H1 (cell line): Measurements from ENCODE around the gene HABP4. TPM values are rescaled to one million over a fixed set of nuclear protein-coding genes. Genes with fewer than 3 reads are reported as not detected.

Experiments
- BRCA1 ChIP-seq: IDR thresholded peaks from 2 replicates; pipeline ENCODE4 v1.6.1; 2012; ENCODE audit warnings: low read depth, low read length, improper control_type of control experiment
- CBX5 ChIP-seq: fragments of 300-800, 300-1000 bp; sonication (generic); IDR thresholded peaks from 2 replicates; pipeline ENCODE4 v1.7.1; 2016; ENCODE audit warnings: antibody characterized with exemption, low read length, low read depth
- CHD7 ChIP-seq: fragments of 300-600 bp; sonication (generic); IDR thresholded peaks from 2 replicates; pipeline ENCODE4 v1.7.1; 2012; ENCODE audit warnings: low read length, moderate library complexity, mild to moderate bottlenecking, inconsistent platforms; ENCODE audit not compliant: insufficient replicate concordance
- MAX ChIP-seq: IDR thresholded peaks from 2 replicates; pipeline ENCODE4 v1.6.1; 2012; ENCODE audit warnings: inconsistent platforms
- RBBP5 ChIP-seq: IDR thresholded peaks from 2 replicates; pipeline ENCODE4 v1.7.1; 2012; ENCODE audit warnings: low read depth, mild to moderate bottlenecking, inconsistent platforms, low read length, moderate library complexity, borderline replicate concordance
- RFX5 ChIP-seq: IDR thresholded peaks from 2 replicates; pipeline ENCODE4 v1.6.1; 2011; ENCODE audit warnings: low read depth, low read length, improper control_type of control experiment, borderline replicate concordance
- SAP30 ChIP-seq: fragments of 300-600 bp; sonication (generic); IDR thresholded peaks from 2 replicates; pipeline ENCODE4 v1.7.1; 2012; ENCODE audit warnings: low read length, moderate library complexity, mild to moderate bottlenecking, inconsistent platforms; ENCODE audit not compliant: insufficient read depth, insufficient replicate concordance
- SIX5 ChIP-seq: IDR thresholded peaks from 2 replicates; pipeline ENCODE4 v1.6.1; 2011; ENCODE audit warnings: mild to moderate bottlenecking, low read depth, low read length
- SRF ChIP-seq: IDR thresholded peaks from 2 replicates; pipeline ENCODE4 v1.6.1; 2011; ENCODE audit warnings: mild to moderate bottlenecking, low read depth, low read length, moderate library complexity
- TAF1 ChIP-seq: IDR thresholded peaks from 2 replicates; pipeline ENCODE4 v1.6.1; 2011; ENCODE audit warnings: mild to moderate bottlenecking, low read depth, low read length
- TCF12 ChIP-seq: IDR thresholded peaks from 2 replicates; pipeline ENCODE4 v1.6.1; 2011; ENCODE audit warnings: low read depth, mild to moderate bottlenecking, low read length
- polyA plus RNA-seq, 7 experiments: library from polyadenylated mRNA; depleted of rRNA in 3 of 7; stranded (reverse) in 5 of 7; unstranded in 2 of 7; fragments of >200 nt in 5 of 7; fragments of 200-250 nt in 2 of 7; gene quantifications; 1 replicate in 5 of 7; 2 replicates in 1 of 7; 4 replicates in 1 of 7; pipeline versions ENCODE4 v1.2.1 to v1.2.3, GENCODE V29; 2011 to 2013; ENCODE audit warnings: missing spikeins in 2 of 7, mixed read lengths in 2 of 7
- total RNA-seq: library from RNA; stranded (reverse); fragmentation: NEBNext Ultra II Directional; extraction: Animal tissue kit (Norgen Biotek cat#: 25700); gene quantifications from 2 replicates; pipeline ENCODE4 v1.2.1, GENCODE V29; 2021
- TF ChIP-seq, protein P1 (sequence below): IDR thresholded peaks from 2 replicates; pipeline ENCODE4 v1.6.1; 2012; ENCODE audit warnings: inconsistent platforms

Gene HABP4
- total and polyA plus RNA-seq, 2 of the 8 experiments (the other 6 are each of a cell fraction or from before 2014, with no cell fraction given), result 3.3 to 11.2 TPM

DNA sequence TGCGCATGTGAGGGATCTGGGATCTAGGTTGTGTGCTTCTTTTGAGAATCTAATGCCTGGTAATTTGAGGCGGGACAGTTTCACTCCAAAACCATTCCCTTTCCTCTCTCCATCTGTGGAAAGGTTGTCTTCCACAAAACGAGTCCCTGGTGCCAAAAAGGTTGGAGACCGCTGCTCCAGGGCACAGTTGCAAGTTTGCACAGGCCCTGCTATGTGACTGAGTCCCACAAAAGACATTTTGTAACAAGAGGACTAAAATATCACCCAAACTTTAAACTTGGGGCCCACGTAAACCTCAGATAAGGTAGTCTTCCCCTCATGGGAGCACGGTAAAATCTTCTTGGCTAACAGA lies 26.0 kb upstream of the HABP4 start (continued):
- TF ChIP-seq CHD7, result no peak
- no peak for TF ChIP-seq TAF1
- no peak for TF ChIP-seq SIX5
- TF ChIP-seq, protein P1, sequence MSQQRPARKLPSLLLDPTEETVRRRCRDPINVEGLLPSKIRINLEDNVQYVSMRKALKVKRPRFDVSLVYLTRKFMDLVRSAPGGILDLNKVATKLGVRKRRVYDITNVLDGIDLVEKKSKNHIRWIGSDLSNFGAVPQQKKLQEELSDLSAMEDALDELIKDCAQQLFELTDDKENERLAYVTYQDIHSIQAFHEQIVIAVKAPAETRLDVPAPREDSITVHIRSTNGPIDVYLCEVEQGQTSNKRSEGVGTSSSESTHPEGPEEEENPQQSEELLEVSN, result no peak
- no peak for TF ChIP-seq RBBP5
- no peak for TF ChIP-seq SAP30
- TF ChIP-seq SRF, result no peak
- TF ChIP-seq TCF12, result no peak
- no peak for TF ChIP-seq MAX
- TF ChIP-seq BRCA1, result no peak
- TF ChIP-seq RFX5, result no peak
- TF ChIP-seq CBX5, result no peak
